ENCODE data around the gene AGR2.

Gene AGR2

GRCh38 chr7:16755397-16755796, 49.4 kb downstream of the AGR2 start:
- peak overlapping the region; percentile 50 for H3K27ac ChIP-seq (ENCODE audit: low read depth, low read length, poor library complexity, severe bottlenecking)
- no peaks in the 10 kb centered on the region for H4K20me1 ChIP-seq (ENCODE audit: insufficient read depth, low read length)
- H3F3A ChIP-seq (ENCODE audit: insufficient read depth, low read length) = no peaks in the 10 kb centered on the region
- no peak for TF ChIP-seq CTCF (IDR thresholded peaks at IDR 0.05; ENCODE audit: low read length)
- no peak for TF ChIP-seq EZH2 (IDR thresholded peaks at IDR 0.05; ENCODE audit: borderline replicate concordance, low read length)
- H3K9ac ChIP-seq (ENCODE audit: low read length) = peak overlapping the region; percentile 68; the same call in 1 of the 2 replicates
- no peaks in the 10 kb centered on the region for H3K27me3 ChIP-seq (ENCODE audit: insufficient read depth, low read length)
- no peaks in the 10 kb centered on the region for H3K9me2 ChIP-seq (ENCODE audit: low read depth, low read length)
- peaks cover 31% of the 10 kb centered on the region for H3K79me2 ChIP-seq (ENCODE audit: insufficient read depth, low read length)
- no peak overlapping the region for H2AFZ ChIP-seq (ENCODE audit: low read length)
- no peaks in the 10 kb centered on the region for H3K36me3 ChIP-seq (ENCODE audit: insufficient read depth, low read length)
- peak overlapping the region; percentile 83 for H3K4me3 ChIP-seq (ENCODE audit: low read depth, low read length, poor library complexity, severe bottlenecking)
- peak overlapping the region; percentile 78 for H3K4me2 ChIP-seq (ENCODE audit: low read length)
- no peaks in the 10 kb centered on the region for H3K9me3 ChIP-seq (ENCODE audit: low read length)
- peaks cover 51% of the 10 kb centered on the region for H3K4me1 ChIP-seq (ENCODE audit: insufficient read depth, low read length, severe bottlenecking)

- Histone ChIP-seq H3F3A (ENCODE audit: insufficient read depth, low read length) (no peaks in the 10 kb centered on the region), H3K4me2 (ENCODE audit: low read length) (peak overlapping the region; percentile 78), H3K36me3 (ENCODE audit: insufficient read depth, low read length) (no peaks in the 10 kb centered on the region), H3K9me3 (ENCODE audit: low read length) (no peaks in the 10 kb centered on the region), H4K20me1 (ENCODE audit: insufficient read depth, low read length) (no peaks in the 10 kb centered on the region), H3K4me1 (ENCODE audit: insufficient read depth, low read length, severe bottlenecking) (peaks cover 46% of the 10 kb centered on the region), H3K79me2 (ENCODE audit: insufficient read depth, low read length) (peaks cover 28% of the 10 kb centered on the region), H3K9ac (ENCODE audit: low read length) (peak overlapping the region; percentile 68; the same call in 1 of the 2 replicates), H3K27me3 (ENCODE audit: insufficient read depth, low read length) (no peaks in the 10 kb centered on the region), H3K4me3 (ENCODE audit: low read depth, low read length, poor library complexity, severe bottlenecking) (peak overlapping the region; percentile 83), H3K9me2 (ENCODE audit: low read depth, low read length) (no peaks in the 10 kb centered on the region), H2AFZ (ENCODE audit: low read length) (no peak overlapping the region), H3K27ac (ENCODE audit: low read depth, low read length, poor library complexity, severe bottlenecking) (peak overlapping the region; percentile 50)
- TF ChIP-seq EZH2 (IDR thresholded peaks at IDR 0.05; ENCODE audit: borderline replicate concordance, low read length) (no peak), CTCF (IDR thresholded peaks at IDR 0.05; ENCODE audit: low read length) (no peak)
Observed at GRCh38 chr7:16754856-16755317, 49.9 kb downstream of the AGR2 start.

- Histone ChIP-seq H3K4me3 (ENCODE audit: low read depth, low read length, poor library complexity, severe bottlenecking) (peak overlapping the region; percentile 83), H3K9ac (ENCODE audit: low read length) (peak overlapping the region; percentile 68), H3K4me1 (ENCODE audit: insufficient read depth, low read length, severe bottlenecking) (peaks cover 39% of the 10 kb centered on the region), H3K9me3 (ENCODE audit: low read length) (no peaks in the 10 kb centered on the region), H3K27ac (ENCODE audit: low read depth, low read length, poor library complexity, severe bottlenecking) (peak overlapping the region; percentile 50), H3K79me2 (ENCODE audit: insufficient read depth, low read length) (peaks cover 23% of the 10 kb centered on the region), H3K36me3 (ENCODE audit: insufficient read depth, low read length) (no peaks in the 10 kb centered on the region), H3K9me2 (ENCODE audit: low read depth, low read length) (no peaks in the 10 kb centered on the region), H3F3A (ENCODE audit: insufficient read depth, low read length) (no peaks in the 10 kb centered on the region), H3K4me2 (ENCODE audit: low read length) (peak overlapping the region; percentile 78), H3K27me3 (ENCODE audit: insufficient read depth, low read length) (no peaks in the 10 kb centered on the region), H4K20me1 (ENCODE audit: insufficient read depth, low read length) (no peaks in the 10 kb centered on the region), H2AFZ (ENCODE audit: low read length) (0 out of 2 replicates have a peak overlapping the region, but pooled peaks have one; percentile 14)
- no peak for TF ChIP-seq CTCF (IDR thresholded peaks at IDR 0.05; ENCODE audit: low read length)
- no peak for TF ChIP-seq EZH2 (IDR thresholded peaks at IDR 0.05; ENCODE audit: borderline replicate concordance, low read length)
Observed at GRCh38 chr7:16753932-16754855, 50.6 kb downstream of the AGR2 start.
